GM12891 (cell line): ENCODE measurements around the gene HNRNPM.

Source experiments
- PAX5 ChIP-seq: IDR thresholded peaks from 2 replicates; pipeline ENCODE4 v1.6.1; 2011; ENCODE audit warnings: low read length, moderate library complexity, mild to moderate bottlenecking; ENCODE audit not compliant: insufficient read depth, severe bottlenecking
- POLR2A ChIP-seq: IDR thresholded peaks from 2 replicates; pipeline ENCODE4 v1.6.1; 2011; ENCODE audit warnings: low read depth, low read length, control low read depth
- POLR2AphosphoS5 ChIP-seq: IDR thresholded peaks from 2 replicates; pipeline ENCODE4 v1.6.1; 2011; ENCODE audit warnings: low read depth, low read length, control low read depth
- POU2F2 ChIP-seq: IDR thresholded peaks from 2 replicates; pipeline ENCODE4 v1.6.1; 2011; ENCODE audit warnings: low read depth, mild to moderate bottlenecking, control low read depth, low read length, moderate library complexity
- SPI1 ChIP-seq: IDR thresholded peaks from 2 replicates; pipeline ENCODE4 v1.6.1; 2011; ENCODE audit warnings: low read depth, low read length, control low read depth
- TAF1 ChIP-seq: IDR thresholded peaks from 2 replicates; pipeline ENCODE4 v1.6.1; 2011; ENCODE audit warnings: low read depth, low read length, control low read depth

DNA sequence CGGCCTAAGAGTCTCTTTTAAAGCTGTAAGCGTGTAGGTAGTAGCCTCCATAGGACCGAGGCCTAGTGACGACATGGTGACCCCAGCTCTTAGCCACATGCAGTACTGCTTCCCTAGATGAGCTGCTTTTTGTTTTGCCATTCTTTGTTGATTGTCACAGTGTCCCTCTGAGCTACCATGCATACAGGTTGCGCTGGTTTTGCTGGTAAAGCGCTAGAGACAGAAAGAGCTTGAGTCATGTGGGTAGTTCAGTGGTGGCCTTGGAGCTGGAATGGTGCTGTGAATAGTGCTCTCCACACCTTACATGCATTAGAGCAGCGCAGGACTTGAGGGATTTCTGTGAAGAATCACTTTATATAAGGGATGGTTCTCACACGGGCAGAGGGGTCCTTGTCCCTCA, 5.1 kb downstream of the HNRNPM start:
- no peak for TF ChIP-seq POLR2A
- no peak for TF ChIP-seq POLR2AphosphoS5
- TF ChIP-seq TAF1: no peak
- TF ChIP-seq PAX5: no peak
- TF ChIP-seq SPI1: no peak
- TF ChIP-seq POU2F2: no peak
